Measurements from ENCODE around the gene EDEM1.

DNA sequence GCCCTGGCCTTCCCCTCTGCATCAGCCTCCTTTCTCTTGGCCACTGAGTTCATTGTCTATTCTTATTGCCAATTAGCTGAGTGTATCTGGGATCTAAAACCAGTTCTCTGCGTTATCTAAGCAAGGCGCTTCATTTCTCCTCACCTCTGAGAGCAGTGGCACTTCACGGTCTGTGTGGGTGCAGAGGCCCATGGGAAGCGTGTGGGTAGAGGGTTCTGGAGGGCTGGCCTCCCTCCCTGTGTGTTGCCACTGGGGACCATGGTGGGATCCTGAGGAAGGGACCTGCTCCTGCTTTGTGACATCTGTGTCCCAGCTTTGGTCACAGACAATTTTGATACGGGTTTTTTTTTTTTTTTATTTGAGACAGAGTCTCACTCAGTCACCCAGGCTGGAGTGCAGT is 32.7 kb downstream of the EDEM1 start:
- TF ChIP-seq, protein P1, sequence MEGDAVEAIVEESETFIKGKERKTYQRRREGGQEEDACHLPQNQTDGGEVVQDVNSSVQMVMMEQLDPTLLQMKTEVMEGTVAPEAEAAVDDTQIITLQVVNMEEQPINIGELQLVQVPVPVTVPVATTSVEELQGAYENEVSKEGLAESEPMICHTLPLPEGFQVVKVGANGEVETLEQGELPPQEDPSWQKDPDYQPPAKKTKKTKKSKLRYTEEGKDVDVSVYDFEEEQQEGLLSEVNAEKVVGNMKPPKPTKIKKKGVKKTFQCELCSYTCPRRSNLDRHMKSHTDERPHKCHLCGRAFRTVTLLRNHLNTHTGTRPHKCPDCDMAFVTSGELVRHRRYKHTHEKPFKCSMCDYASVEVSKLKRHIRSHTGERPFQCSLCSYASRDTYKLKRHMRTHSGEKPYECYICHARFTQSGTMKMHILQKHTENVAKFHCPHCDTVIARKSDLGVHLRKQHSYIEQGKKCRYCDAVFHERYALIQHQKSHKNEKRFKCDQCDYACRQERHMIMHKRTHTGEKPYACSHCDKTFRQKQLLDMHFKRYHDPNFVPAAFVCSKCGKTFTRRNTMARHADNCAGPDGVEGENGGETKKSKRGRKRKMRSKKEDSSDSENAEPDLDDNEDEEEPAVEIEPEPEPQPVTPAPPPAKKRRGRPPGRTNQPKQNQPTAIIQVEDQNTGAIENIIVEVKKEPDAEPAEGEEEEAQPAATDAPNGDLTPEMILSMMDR (conservative IDR thresholded peaks at IDR 0.05; ENCODE audit: low read length): no peak
- no peak for TF ChIP-seq EZH2phosphoT487 (IDR thresholded peaks at IDR 0.05; ENCODE audit: borderline replicate concordance)
